GM12873 (cell line): ENCODE measurements around the gene PFN3.

ENCODE experiments used
- CTCF ChIP-seq: IDR thresholded peaks from 2 replicates; pipeline ENCODE4 v1.5.1; 2012; ENCODE audit warnings: low read depth, mild to moderate bottlenecking, moderate library complexity, low read length, control low read depth; ENCODE audit not compliant: insufficient read depth; ENCODE audit errors: missing control alignments

The PFN3 gene

GRCh38 chr5:177373806-177374205, 26.7 kb downstream of the PFN3 start:
- no peak for TF ChIP-seq CTCF

- no peak for TF ChIP-seq CTCF
Observed at GRCh38 chr5:177372910-177373309, 27.6 kb downstream of the PFN3 start.

GRCh38 chr5:177372034-177372896, 28.2 kb downstream of the PFN3 start:
- TF ChIP-seq CTCF = no peak

- no peak for TF ChIP-seq CTCF
Observed at GRCh38 chr5:177371120-177372033, 29.1 kb downstream of the PFN3 start.

- TF ChIP-seq CTCF = no peak
Observed at GRCh38 chr5:177370488-177371119, 29.9 kb downstream of the PFN3 start.

- no peak for TF ChIP-seq CTCF
Observed at GRCh38 chr5:177369645-177370440, 30.6 kb downstream of the PFN3 start.
